Caco-2 (cell line): ENCODE measurements around the gene LBHD1. TPM values are rescaled to one million over a fixed set of nuclear protein-coding genes. Genes with fewer than 3 reads are reported as not detected.

Experiments used
- BruUV-seq: library from RNA; stranded (reverse); fragments of 400-500 nt; replicated peaks from 2 replicates; lab custom pipeline; 2021; lab: Mats Ljungman, UMichigan
- CTCF ChIA-PET: fragments of 300-600 bp; sonication (Branson Sonifier 250); formaldehyde crosslinking; loops from one replicate; lab custom pipeline; 2022; ENCODE audit warnings: antibody characterized with exemption; lab: Charles Lee
- POLR2A ChIA-PET: fragments of 300-600 bp; sonication (Branson Sonifier 250); formaldehyde crosslinking; loops from one replicate; lab custom pipeline; 2022; ENCODE audit warnings: antibody characterized with exemption; lab: Charles Lee
- DNase-seq, 2 experiments: peaks; one replicate each; pipeline versions ENCODE4 v3.0.0 to v3.0.0-alpha.2; 2020 to 2022
- H3K27me3 ChIP-seq: replicated peaks from 2 replicates; pipeline ENCODE4 v1.6.0; 2011; ENCODE audit warnings: low read length; ENCODE audit not compliant: control insufficient read depth, insufficient read depth
- H3K36me3 ChIP-seq: 2 replicates; pipeline ENCODE4 v1.5.1; 2011; ENCODE audit warnings: low read length; ENCODE audit not compliant: control insufficient read depth, insufficient read depth
- H3K4me1 ChIP-seq: fragments of 250-450 bp; sonication (Bioruptor Pico); 2 replicates; pipeline ENCODE4 v1.5.1; 2020; ENCODE audit warnings: mild to moderate bottlenecking
- H3K4me3 ChIP-seq: 2 replicates; pipeline ENCODE4 v1.5.1; 2011; ENCODE audit warnings: low read depth, mild to moderate bottlenecking, control low read depth, low read length
- H3K9me3 ChIP-seq: fragments of 250-450 bp; sonication (Bioruptor Pico); 2 replicates; pipeline ENCODE4 v1.5.1; 2020; ENCODE audit warnings: mild to moderate bottlenecking, moderate library complexity
- H3K27ac Mint-ChIP-seq: one replicate; pipeline ENCODE4 v1.8.0; 2022; ENCODE audit warnings: mixed read lengths; ENCODE audit not compliant: unreplicated experiment
- H3K27me3 Mint-ChIP-seq: one replicate; pipeline ENCODE4 v1.8.0; 2022; ENCODE audit warnings: mixed read lengths; ENCODE audit not compliant: insufficient read depth, unreplicated experiment
- H3K36me3 Mint-ChIP-seq: one replicate; pipeline ENCODE4 v1.8.0; 2022; ENCODE audit warnings: mild to moderate bottlenecking, mixed read lengths; ENCODE audit not compliant: insufficient read depth, unreplicated experiment
- H3K4me1 Mint-ChIP-seq: one replicate; pipeline ENCODE4 v1.8.0; 2022; ENCODE audit warnings: low read depth, mixed read lengths; ENCODE audit not compliant: unreplicated experiment
- H3K4me3 Mint-ChIP-seq: one replicate; pipeline ENCODE4 v1.8.0; 2022; ENCODE audit warnings: mild to moderate bottlenecking, moderate library complexity, mixed read lengths; ENCODE audit not compliant: unreplicated experiment
- H3K9me3 Mint-ChIP-seq: one replicate; pipeline ENCODE4 v1.8.0; 2022; ENCODE audit warnings: mixed read lengths; ENCODE audit not compliant: unreplicated experiment
- intact Hi-C: fragments of 100-400 bp; cut with micrococcal nuclease; formaldehyde crosslinking; loops from one replicate; pipeline ENCODE4 v1.10.0; 2022; ENCODE audit not compliant: unreplicated experiment
- total RNA-seq: library from RNA; stranded (reverse); gene quantifications from 2 replicates; pipeline ENCODE4 v1.2.3, GENCODE V29; 2022
- TF ChIP-seq, protein P1 (sequence below), 2 experiments: fragments of 200-600 bp in 1 of 2; IDR thresholded peaks; 1 replicate in 1 of 2; 2 replicates in 1 of 2; pipeline versions ENCODE4 v1.5.1 to v1.8.0; 2011 to 2022; ENCODE audit warnings: antibody characterized with exemption in 1 of 2, control low read depth in 1 of 2, inconsistent platforms in 1 of 2, low read depth in 1 of 2, low read length in 1 of 2, mild to moderate bottlenecking in 1 of 2, moderate library complexity in 1 of 2; ENCODE audit not compliant: insufficient read depth in 1 of 2, severe bottlenecking in 1 of 2, unreplicated experiment in 1 of 2

Gene LBHD1
- total RNA-seq, 1 experiment from 2014 or later: 11.9 TPM

DNA sequence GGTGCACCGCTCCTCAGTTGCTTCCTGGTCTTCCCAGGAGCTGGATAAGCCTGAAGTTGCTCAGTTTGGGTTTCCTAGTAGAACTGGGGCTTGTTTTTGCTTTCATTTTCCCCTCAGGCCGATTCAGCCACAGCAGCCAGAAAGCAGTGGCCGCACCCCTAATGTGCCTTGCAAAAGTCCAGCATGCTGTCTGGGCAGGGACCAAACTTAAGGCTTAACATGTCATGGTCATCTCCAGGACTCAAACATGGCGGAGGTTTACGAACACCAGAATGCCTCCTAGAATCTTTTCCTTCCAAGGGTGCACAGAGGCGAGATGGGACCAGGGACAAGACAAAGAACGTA, 37.9 kb upstream of the LBHD1 start:
- Histone ChIP-seq H3K4me3 (no peak overlapping the region), H3K9me3 (no peaks in the 10 kb centered on the region), H3K27me3 (no peaks in the 10 kb centered on the region), H3K4me1 (peaks cover 30% of the 10 kb centered on the region), H3K36me3 (peaks cover 6% of the 10 kb centered on the region; the same call in 1 of the 2 replicates)
- TF ChIP-seq, protein P1, sequence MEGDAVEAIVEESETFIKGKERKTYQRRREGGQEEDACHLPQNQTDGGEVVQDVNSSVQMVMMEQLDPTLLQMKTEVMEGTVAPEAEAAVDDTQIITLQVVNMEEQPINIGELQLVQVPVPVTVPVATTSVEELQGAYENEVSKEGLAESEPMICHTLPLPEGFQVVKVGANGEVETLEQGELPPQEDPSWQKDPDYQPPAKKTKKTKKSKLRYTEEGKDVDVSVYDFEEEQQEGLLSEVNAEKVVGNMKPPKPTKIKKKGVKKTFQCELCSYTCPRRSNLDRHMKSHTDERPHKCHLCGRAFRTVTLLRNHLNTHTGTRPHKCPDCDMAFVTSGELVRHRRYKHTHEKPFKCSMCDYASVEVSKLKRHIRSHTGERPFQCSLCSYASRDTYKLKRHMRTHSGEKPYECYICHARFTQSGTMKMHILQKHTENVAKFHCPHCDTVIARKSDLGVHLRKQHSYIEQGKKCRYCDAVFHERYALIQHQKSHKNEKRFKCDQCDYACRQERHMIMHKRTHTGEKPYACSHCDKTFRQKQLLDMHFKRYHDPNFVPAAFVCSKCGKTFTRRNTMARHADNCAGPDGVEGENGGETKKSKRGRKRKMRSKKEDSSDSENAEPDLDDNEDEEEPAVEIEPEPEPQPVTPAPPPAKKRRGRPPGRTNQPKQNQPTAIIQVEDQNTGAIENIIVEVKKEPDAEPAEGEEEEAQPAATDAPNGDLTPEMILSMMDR (IDR thresholded peaks at IDR 0.05; ENCODE audit: insufficient read depth in 1 of 2, low read depth in 1 of 2, low read length in 1 of 2, severe bottlenecking in 1 of 2, unreplicated experiment in 1 of 2): no peak
- no TSS peak for BruUV-seq
- Mint-ChIP-seq H3K4me3 (no peak overlapping the region), H3K4me1 (peaks cover 38% of the 10 kb centered on the region), H3K27ac (no peak overlapping the region), H3K36me3 (peaks cover 99% of the 10 kb centered on the region), H3K9me3 (no peaks in the 10 kb centered on the region), H3K27me3 (no peaks in the 10 kb centered on the region)
- intact Hi-C loops: no loop called here
- no peak for DNase-seq
- CTCF ChIA-PET: interaction anchor here (0.7 kb wide), 1 partner anchor 10 kb away, joined by 3 read pairs; no protein-coding TSS in a partner anchor
- POLR2A ChIA-PET: no interaction called here

GRCh38 chr11:62709247-62710000, 37.4 kb upstream of the LBHD1 start:
- Histone ChIP-seq H3K9me3 (no peaks in the 10 kb centered on the region), H3K27me3 (no peaks in the 10 kb centered on the region), H3K36me3 (0 out of 2 replicates have a peak, but pooled peaks cover 3% of the 10 kb centered on the region), H3K4me1 (peaks cover 26% of the 10 kb centered on the region), H3K4me3 (no peak overlapping the region)
- H3K36me3 Mint-ChIP-seq: peaks cover 94% of the 10 kb centered on the region
- no peaks in the 10 kb centered on the region for H3K27me3 Mint-ChIP-seq
- TF ChIP-seq, protein P1 (IDR thresholded peaks at IDR 0.05; ENCODE audit: insufficient read depth in 1 of 2, low read depth in 1 of 2, low read length in 1 of 2, severe bottlenecking in 1 of 2, unreplicated experiment in 1 of 2): no peak
- H3K4me3 Mint-ChIP-seq: no peak overlapping the region
- POLR2A ChIA-PET: interaction anchor here (1.0 kb wide), 1 partner anchor 19 kb away, joined by 4 read pairs; the partner anchor contains the start of gene TTC9C
- CTCF ChIA-PET: no interaction called here
- DNase-seq: no peak
- intact Hi-C loops: no loop called here
- no peaks in the 10 kb centered on the region for H3K9me3 Mint-ChIP-seq
- H3K4me1 Mint-ChIP-seq: peaks cover 33% of the 10 kb centered on the region
- H3K27ac Mint-ChIP-seq: no peak overlapping the region
- BruUV-seq: no TSS peak

- H3K9me3 Mint-ChIP-seq: no peaks in the 10 kb centered on the region
- DNase-seq: no peak
- POLR2A ChIA-PET: interaction anchor here (1.0 kb wide), 1 partner anchor 19 kb away, joined by 4 read pairs; the partner anchor contains the start of gene TTC9C
- no peaks in the 10 kb centered on the region for H3K27me3 Mint-ChIP-seq
- Histone ChIP-seq H3K27me3 (no peaks in the 10 kb centered on the region), H3K9me3 (no peaks in the 10 kb centered on the region), H3K4me1 (peaks cover 23% of the 10 kb centered on the region), H3K4me3 (no peak overlapping the region), H3K36me3 (0 out of 2 replicates have a peak, but pooled peaks cover 3% of the 10 kb centered on the region)
- intact Hi-C loops: no loop called here
- H3K4me3 Mint-ChIP-seq: no peak overlapping the region
- H3K4me1 Mint-ChIP-seq: peaks cover 27% of the 10 kb centered on the region
- no TSS peak for BruUV-seq
- no peak overlapping the region for H3K27ac Mint-ChIP-seq
- CTCF ChIA-PET: no interaction called here
- peaks cover 87% of the 10 kb centered on the region for H3K36me3 Mint-ChIP-seq
- TF ChIP-seq, protein P1 (IDR thresholded peaks at IDR 0.05; ENCODE audit: insufficient read depth in 1 of 2, low read depth in 1 of 2, low read length in 1 of 2, severe bottlenecking in 1 of 2, unreplicated experiment in 1 of 2): no peak
Measured at GRCh38 chr11:62708793-62709192, 36.7 kb upstream of the LBHD1 start.
